ENCODE measurements around the gene CFAP99.

Gene CFAP99

DNA sequence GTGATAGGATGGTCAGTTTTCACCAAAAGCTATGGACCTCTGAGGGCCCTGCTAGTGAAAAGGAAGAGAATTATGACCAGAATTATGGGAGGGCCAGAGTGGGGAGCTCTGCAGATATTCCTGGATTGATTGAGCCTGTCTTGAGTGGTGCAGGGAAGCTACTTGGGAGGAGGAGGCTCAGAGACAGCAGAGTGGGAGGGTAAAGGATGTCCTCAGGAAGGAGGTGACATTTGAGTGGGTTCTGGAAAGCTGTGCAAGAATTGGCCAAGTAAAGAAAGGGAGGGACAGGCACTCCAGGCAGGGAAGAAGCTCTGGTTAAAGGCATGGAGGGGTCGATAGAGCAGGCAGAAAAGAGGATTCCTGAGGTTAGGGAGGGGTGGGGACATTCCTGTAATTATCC is 74.2 kb downstream of the CFAP99 start:
- no peak for DNase-seq (ENCODE audit: insufficient read length, low spot score)
- no peak for FAIRE-seq
- TF ChIP-seq PAX5 (IDR thresholded peaks at IDR 0.05; ENCODE audit: insufficient read depth, low read length, severe bottlenecking), result no peak
- TF ChIP-seq POLR2A (IDR thresholded peaks at IDR 0.05; ENCODE audit: low read depth, low read length), result no peak
- no peak for TF ChIP-seq SPI1 (IDR thresholded peaks at IDR 0.05; ENCODE audit: low read depth, low read length)
- TF ChIP-seq POU2F2 (IDR thresholded peaks at IDR 0.05; ENCODE audit: low read depth, low read length), result no peak

DNA sequence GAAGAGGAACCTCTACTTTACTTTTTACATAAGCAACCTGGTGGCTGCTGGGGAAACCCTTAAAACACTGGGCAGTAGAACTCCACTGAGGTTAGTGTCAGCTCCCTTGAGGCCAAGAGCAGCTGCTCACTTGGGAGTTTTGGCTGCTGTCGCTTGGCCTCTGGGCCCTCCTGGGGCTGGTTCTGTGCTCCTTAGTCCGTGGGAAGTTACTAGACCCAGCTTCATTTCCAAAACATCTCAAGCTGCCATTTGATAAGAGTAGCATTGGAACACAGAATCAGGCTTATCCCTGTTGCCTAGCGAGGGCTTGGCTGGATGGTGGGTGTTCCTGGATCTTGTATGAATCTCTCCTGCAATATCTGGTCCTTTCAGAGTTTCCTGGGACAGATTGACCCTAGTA is 76.2 kb downstream of the CFAP99 start:
- no peak for FAIRE-seq
- no peak for DNase-seq (ENCODE audit: insufficient read length, low spot score)
- no peak for TF ChIP-seq POLR2A (IDR thresholded peaks at IDR 0.05; ENCODE audit: low read depth, low read length)
- no peak for TF ChIP-seq TAF1 (IDR thresholded peaks at IDR 0.05; ENCODE audit: low read depth, low read length)
- no peak for TF ChIP-seq POU2F2 (IDR thresholded peaks at IDR 0.05; ENCODE audit: low read depth, low read length)
- no peak for TF ChIP-seq POLR2AphosphoS5 (IDR thresholded peaks at IDR 0.05; ENCODE audit: low read depth, low read length)
- TF ChIP-seq PAX5 (IDR thresholded peaks at IDR 0.05; ENCODE audit: insufficient read depth, low read length, severe bottlenecking), result no peak
- no peak for TF ChIP-seq SPI1 (IDR thresholded peaks at IDR 0.05; ENCODE audit: low read depth, low read length)

DNA sequence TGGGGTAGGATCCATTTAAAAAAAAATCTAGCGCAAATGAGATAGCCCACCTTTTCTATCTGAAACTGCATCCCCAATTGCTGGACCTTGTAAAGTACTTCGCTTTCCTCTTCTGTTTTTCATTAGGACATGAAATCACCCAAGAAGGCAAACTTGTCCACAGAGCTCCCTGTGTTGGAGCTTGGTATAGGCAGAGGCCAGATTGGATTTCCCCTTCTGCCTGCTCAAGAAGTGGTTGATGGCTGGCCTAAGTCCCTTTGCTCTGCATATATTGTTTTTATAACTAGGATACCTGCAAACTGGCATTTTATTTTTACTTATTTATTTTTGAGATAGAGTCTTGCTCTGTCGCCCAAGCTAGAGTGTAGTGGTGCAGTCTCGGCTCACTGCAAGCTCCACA is 78.6 kb downstream of the CFAP99 start:
- FAIRE-seq (no peak), DNase-seq (ENCODE audit: insufficient read length, low spot score) (no peak)
- TF ChIP-seq SPI1 (IDR thresholded peaks at IDR 0.05; ENCODE audit: low read depth, low read length) (no peak), POU2F2 (IDR thresholded peaks at IDR 0.05; ENCODE audit: low read depth, low read length) (no peak), PAX5 (IDR thresholded peaks at IDR 0.05; ENCODE audit: insufficient read depth, low read length, severe bottlenecking) (no peak), POLR2A (IDR thresholded peaks at IDR 0.05; ENCODE audit: low read depth, low read length) (no peak), POLR2AphosphoS5 (IDR thresholded peaks at IDR 0.05; ENCODE audit: low read depth, low read length) (no peak), TAF1 (IDR thresholded peaks at IDR 0.05; ENCODE audit: low read depth, low read length) (no peak)

DNA sequence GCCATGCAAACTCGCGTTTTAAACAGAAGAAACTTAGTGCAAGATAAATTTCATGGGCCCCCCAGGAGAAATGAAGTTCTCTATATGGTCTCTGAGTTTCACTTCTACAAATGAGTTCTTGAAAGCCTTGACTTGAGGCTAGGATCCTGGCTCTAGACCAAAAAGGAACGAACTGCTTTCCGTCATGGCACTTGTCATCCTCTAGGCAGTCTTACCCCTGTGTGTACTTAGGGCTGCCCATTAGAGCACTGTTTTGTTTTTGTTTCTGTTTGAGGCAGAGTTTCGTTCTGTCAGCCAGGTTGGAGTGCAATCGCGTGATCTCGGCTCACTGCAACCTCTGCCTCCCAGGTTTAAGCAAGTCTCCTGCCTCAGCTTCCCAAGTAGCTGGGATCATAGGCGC is 79.2 kb downstream of the CFAP99 start:
- DNase-seq (ENCODE audit: insufficient read length, low spot score) (peak; percentile 35), FAIRE-seq (peak; percentile 81)
- TF ChIP-seq SPI1 (IDR thresholded peaks at IDR 0.05; ENCODE audit: low read depth, low read length) (peak; percentile 79), PAX5 (IDR thresholded peaks at IDR 0.05; ENCODE audit: insufficient read depth, low read length, severe bottlenecking) (no peak)

- TF ChIP-seq SPI1 (IDR thresholded peaks at IDR 0.05; ENCODE audit: low read depth, low read length), result no peak
- no peak for TF ChIP-seq POLR2A (IDR thresholded peaks at IDR 0.05; ENCODE audit: low read depth, low read length)
- no peak for TF ChIP-seq POLR2AphosphoS5 (IDR thresholded peaks at IDR 0.05; ENCODE audit: low read depth, low read length)
- no peak for TF ChIP-seq TAF1 (IDR thresholded peaks at IDR 0.05; ENCODE audit: low read depth, low read length)
- no peak for TF ChIP-seq POU2F2 (IDR thresholded peaks at IDR 0.05; ENCODE audit: low read depth, low read length)
- no peak for TF ChIP-seq PAX5 (IDR thresholded peaks at IDR 0.05; ENCODE audit: insufficient read depth, low read length, severe bottlenecking)
- FAIRE-seq (no peak), DNase-seq (ENCODE audit: insufficient read length, low spot score) (no peak)
Observed at GRCh38 chr4:2500547-2500946, 81.8 kb downstream of the CFAP99 start.

GRCh38 chr4:2501034-2501594 is 82.4 kb downstream of the CFAP99 start:
- DNase-seq (ENCODE audit: insufficient read length, low spot score) (no peak), FAIRE-seq (no peak)
- 0 out of 2 replicates have a peak, but pooled peaks have one; percentile 11 for TF ChIP-seq POLR2A (IDR thresholded peaks at IDR 0.05; ENCODE audit: low read depth, low read length)
- TF ChIP-seq SPI1 (IDR thresholded peaks at IDR 0.05; ENCODE audit: low read depth, low read length), result no peak
- TF ChIP-seq POU2F2 (IDR thresholded peaks at IDR 0.05; ENCODE audit: low read depth, low read length), result no peak
- peak; percentile 34; the same call in 1 of the 2 replicates for TF ChIP-seq POLR2AphosphoS5 (IDR thresholded peaks at IDR 0.05; ENCODE audit: low read depth, low read length)

DNA sequence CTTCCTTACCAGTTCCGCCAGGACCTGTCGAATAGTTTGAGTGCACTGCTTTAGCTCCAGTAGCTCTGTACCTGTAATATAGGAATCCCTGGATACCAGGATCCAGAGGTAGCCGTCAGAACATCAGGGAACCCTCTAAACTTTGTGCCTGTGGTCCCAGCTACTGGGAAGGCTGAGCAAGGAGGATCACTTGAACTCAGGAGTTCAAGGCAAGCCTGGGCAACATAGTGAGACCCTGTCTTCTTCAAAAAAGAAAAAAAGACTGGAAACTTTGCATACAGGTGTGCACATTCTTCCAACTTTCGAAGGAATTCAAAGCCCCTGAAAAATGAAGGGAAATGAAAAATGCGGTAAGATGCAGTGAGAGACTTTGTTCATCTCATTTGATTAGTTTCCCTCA is 85.1 kb downstream of the CFAP99 start:
- TF ChIP-seq TAF1 (IDR thresholded peaks at IDR 0.05; ENCODE audit: low read depth, low read length) (no peak), POU2F2 (IDR thresholded peaks at IDR 0.05; ENCODE audit: low read depth, low read length) (no peak), PAX5 (IDR thresholded peaks at IDR 0.05; ENCODE audit: insufficient read depth, low read length, severe bottlenecking) (no peak), POLR2A (IDR thresholded peaks at IDR 0.05; ENCODE audit: low read depth, low read length) (no peak), POLR2AphosphoS5 (IDR thresholded peaks at IDR 0.05; ENCODE audit: low read depth, low read length) (no peak), SPI1 (IDR thresholded peaks at IDR 0.05; ENCODE audit: low read depth, low read length) (no peak)
- no peak for DNase-seq (ENCODE audit: insufficient read length, low spot score)
- FAIRE-seq, result no peak

- DNase-seq (ENCODE audit: insufficient read length, low spot score), result no peak
- TF ChIP-seq POLR2AphosphoS5 (IDR thresholded peaks at IDR 0.05; ENCODE audit: low read depth, low read length), result peak; percentile 43; the same call in 1 of the 2 replicates
- TF ChIP-seq POLR2A (IDR thresholded peaks at IDR 0.05; ENCODE audit: low read depth, low read length), result no peak
- no peak for FAIRE-seq
Observed at GRCh38 chr4:2507259-2507658, 88.5 kb downstream of the CFAP99 start.

DNA sequence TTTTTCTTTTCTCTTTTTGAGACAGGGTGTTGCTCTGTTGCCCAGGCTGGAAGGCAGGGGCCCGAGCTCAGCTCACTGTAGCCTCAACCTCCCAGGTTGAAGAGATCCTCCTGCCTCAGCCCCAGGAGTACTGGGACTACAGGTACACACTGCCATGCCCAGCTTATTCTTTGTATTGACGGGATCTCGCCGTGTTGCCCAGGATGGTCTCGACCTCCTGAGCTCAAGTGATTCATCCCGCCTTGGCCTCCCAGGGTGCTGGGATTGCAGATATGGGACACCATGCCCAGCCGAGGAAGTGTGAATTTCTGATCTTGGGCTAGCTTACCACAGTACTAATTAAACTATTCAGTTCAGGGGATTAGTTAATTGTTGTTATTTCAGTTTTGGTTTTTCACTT is 89.1 kb downstream of the CFAP99 start:
- FAIRE-seq, result no peak
- TF ChIP-seq SPI1 (IDR thresholded peaks at IDR 0.05; ENCODE audit: low read depth, low read length), result no peak
- no peak for TF ChIP-seq POLR2AphosphoS5 (IDR thresholded peaks at IDR 0.05; ENCODE audit: low read depth, low read length)
- no peak for TF ChIP-seq TAF1 (IDR thresholded peaks at IDR 0.05; ENCODE audit: low read depth, low read length)
- no peak for TF ChIP-seq PAX5 (IDR thresholded peaks at IDR 0.05; ENCODE audit: insufficient read depth, low read length, severe bottlenecking)
- no peak for TF ChIP-seq POLR2A (IDR thresholded peaks at IDR 0.05; ENCODE audit: low read depth, low read length)
- TF ChIP-seq POU2F2 (IDR thresholded peaks at IDR 0.05; ENCODE audit: low read depth, low read length), result no peak
- DNase-seq (ENCODE audit: insufficient read length, low spot score), result no peak

GRCh38 chr4:2510351-2511259 is 91.8 kb downstream of the CFAP99 start:
- FAIRE-seq, result peak; percentile 45
- TF ChIP-seq SPI1 (IDR thresholded peaks at IDR 0.05; ENCODE audit: low read depth, low read length) (no peak), POLR2AphosphoS5 (IDR thresholded peaks at IDR 0.05; ENCODE audit: low read depth, low read length) (peak; percentile 65; the same call in 1 of the 2 replicates)
- DNase-seq (ENCODE audit: insufficient read length, low spot score), result no peak
